Middle frontal gyrus (tissue), 1 donor: ENCODE data around the gene ZFC3H1.

Experiments
- DNase-seq: peaks from one replicate; pipeline ENCODE4 v3.0.0-alpha.2; 2015; ENCODE audit warnings: low spot score; ENCODE audit errors: extremely low spot score

The ZFC3H1 gene

DNA sequence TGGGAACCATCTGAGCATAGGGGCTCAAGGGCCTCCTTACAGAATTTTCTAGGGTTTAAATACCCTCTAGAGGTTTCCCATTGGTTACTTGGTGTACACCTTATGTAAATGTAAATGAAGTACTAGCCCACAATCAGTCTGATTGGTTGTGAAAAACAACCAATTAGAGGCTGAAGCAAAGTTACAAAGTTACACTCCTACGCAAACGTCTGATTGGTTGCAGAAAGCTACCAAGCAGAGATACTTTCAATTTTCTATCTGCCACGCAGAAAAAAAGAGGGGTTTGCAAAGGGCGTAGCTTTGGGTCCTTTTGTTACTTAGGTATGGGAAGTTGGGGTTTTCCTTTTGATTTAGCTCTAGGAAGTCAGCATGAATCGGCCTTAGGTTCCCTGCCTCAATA, 20.4 kb upstream of the ZFC3H1 start:
- no peak for DNase-seq

DNA sequence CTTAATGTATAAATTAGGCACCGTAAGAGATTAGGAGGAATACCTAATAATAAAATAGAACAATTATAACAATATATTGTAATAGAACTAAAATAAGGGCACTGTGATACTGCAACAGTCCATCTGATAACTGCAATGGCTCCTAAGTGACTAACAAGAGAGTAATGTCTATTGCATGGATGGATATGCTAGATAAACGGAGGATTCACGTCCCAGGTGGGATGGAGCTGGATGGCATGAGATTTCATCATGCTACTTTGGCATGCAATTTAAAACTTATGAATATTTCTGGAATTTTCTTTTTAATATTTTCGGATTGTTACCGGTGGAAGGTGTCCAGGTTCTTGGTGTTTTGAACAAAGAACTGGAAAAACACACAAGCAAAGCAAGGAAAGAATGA, 20.0 kb upstream of the ZFC3H1 start:
- no peak for DNase-seq

- no peak for DNase-seq
These were observed 18.8 kb upstream of the ZFC3H1 start for GRCh38 chr12:71682466-71682865.

GRCh38 chr12:71671816-71672215, 8.2 kb upstream of the ZFC3H1 start:
- DNase-seq, result no peak

DNA sequence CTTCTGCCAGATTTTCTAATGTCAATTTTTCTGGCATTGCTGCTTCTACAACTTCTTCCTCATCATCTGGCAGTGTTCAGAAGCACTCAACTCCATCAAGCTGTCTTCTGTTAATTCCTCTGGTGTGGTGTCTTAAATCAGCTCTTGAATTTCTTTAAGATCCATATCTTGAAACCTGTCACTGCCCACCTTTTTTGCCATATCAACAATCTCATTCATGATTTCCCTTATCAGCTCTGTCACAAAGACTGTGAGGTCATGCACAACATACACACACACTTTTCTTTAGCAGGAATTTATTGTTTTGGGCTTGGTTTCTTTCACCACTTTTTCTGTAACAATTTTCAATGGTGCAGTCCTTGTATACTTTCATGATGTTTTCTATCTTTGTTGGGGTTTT, 7.7 kb upstream of the ZFC3H1 start:
- no peak for DNase-seq

DNA sequence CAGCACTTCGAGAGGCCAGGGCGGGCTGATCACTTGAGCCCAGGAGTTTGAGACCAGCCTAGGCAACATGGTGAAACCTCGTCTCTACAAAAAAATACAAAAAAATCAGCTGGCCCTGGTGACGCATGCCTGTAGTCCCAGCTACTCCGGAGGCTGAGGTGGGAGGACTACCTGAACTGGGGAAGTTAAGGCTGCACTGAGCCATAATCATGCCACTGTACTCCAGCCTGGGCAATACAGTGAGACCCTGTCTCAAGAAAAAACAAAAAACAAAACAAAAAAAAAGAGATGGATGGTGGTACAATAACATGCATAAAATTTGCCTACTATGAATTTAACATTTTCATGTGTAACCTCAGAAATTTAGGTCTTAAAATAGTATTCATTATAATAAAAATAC, 2.6 kb upstream of the ZFC3H1 start:
- DNase-seq, result no peak

GRCh38 chr12:71665090-71665463, 1.4 kb upstream of the ZFC3H1 start:
- DNase-seq, result no peak

- no peak for DNase-seq
These were observed 902 bp upstream of the ZFC3H1 start for GRCh38 chr12:71664411-71665089.

GRCh38 chr12:71662849-71663560, 643 bp downstream of the ZFC3H1 start:
- DNase-seq, result no peak

DNA sequence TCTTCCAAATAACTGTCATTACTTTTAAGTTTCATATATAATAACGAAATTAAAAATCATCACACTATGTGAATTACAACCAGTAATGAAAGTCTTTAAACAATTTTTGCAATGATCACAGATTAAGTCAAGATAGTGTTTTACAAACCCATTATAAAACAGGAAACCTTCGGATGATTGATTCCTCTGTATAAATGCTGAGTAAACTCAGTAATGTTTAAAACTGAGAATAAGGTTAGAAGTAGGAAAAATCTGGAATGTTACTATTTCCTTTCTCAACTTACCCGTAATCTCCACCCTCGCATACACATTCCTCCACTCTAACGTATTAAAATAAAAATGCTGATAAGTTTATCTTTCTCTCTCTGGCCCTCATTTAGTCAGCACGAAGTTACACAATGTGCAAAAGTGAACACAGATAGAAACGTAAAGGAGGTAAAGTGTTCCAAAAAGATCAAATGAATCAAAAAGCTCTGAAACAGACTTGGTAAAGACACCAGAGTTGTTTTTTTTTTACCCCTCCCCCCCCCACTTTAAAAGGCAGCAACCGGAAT, 1.6 kb downstream of the ZFC3H1 start:
- no peak for DNase-seq

- no peak for DNase-seq
These were observed 6.9 kb downstream of the ZFC3H1 start for GRCh38 chr12:71656740-71657139.

DNA sequence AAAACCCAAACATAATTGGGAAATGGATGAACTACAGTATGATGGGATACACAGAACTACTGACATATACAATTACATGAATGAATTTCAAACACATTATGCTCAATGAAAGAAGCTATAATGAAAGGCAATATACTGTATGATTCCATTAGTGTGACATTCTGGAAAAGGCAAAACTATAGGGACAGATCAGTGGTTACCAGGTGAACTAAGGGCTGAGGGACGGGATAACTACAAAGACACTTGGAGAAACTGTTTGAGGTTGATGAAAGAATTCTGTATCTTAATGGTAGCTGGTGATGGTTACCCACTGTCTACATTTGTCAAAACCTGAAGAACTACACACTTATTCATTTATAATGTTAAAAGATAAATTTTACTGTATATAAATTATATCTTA, 7.7 kb downstream of the ZFC3H1 start:
- no peak for DNase-seq

- no peak for DNase-seq
These were observed 8.2 kb downstream of the ZFC3H1 start for GRCh38 chr12:71655495-71655894.

DNA sequence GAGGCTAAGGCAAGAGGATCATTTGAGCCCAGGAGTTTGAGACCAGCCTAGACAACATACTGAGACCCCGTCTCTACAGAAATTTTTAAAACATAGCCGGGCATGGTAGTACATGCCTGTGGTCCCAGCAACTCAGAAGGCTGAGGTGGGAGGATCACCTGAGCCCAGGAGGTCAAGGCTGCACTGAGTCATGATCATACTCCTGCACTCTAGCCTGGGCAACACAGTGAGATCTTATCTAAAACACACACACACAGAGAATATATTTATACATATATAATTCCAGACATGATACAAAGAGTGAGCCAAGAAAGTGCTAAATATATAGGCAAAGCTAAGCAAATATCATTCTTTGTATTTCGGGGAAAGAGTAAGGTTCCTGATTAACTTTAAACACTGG, 9.4 kb downstream of the ZFC3H1 start:
- no peak for DNase-seq

DNA sequence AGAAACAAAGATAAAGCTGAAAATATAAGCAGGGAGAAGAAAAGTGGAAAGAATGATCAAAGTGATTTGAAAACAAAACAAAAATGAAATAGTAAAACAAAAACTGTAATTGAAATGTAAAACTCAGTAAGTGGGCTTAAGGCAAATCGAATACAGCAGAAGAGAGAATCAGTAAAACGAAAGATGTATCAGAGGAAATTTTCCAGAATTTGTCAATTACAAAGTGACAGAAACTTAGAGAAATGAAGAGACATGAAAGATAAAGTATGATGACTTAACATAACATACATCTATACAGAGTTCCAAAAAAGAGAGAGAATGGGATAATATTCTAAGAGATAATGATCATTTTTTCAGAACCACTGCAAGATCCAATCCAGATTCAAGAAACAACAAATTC, 10.5 kb downstream of the ZFC3H1 start:
- no peak for DNase-seq

DNA sequence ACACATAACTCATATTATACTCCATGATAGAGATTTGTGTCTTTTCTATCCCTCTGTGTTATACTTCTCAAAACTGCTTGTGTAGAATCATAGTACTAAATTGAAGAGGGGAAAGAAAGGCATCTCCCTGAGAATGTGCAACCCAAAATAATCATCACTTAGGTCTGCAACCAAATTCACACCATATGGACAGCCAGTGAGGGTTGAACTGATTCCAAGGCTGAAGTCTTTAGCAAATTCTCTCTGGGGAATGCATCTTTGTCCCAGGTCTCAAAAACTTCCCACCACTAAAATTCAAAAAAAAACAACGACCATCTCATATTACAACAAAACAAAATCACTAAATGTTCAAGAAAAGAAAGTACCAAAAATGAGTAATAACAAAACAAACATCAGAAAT, 11.0 kb downstream of the ZFC3H1 start:
- no peak for DNase-seq

DNA sequence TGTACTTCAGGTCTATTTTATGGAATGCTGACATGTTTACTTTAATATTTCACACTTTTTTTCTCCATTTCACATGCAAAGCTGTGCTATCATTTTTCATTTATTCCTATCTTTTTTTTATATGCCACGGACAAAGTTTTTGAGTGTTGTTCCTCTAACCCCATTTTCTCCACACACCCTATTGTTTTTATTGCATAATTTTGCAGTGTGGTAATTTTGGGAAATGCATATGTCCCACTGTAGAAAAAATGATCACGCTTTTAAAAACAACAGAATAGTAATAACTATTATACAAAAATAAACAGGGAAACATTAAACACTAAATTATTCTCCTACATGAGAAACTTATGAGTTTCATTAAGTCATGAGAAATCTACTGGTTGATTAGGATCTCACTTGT, 14.2 kb downstream of the ZFC3H1 start:
- DNase-seq, result no peak

GRCh38 chr12:71648537-71648936, 15.1 kb downstream of the ZFC3H1 start:
- DNase-seq, result no peak

DNA sequence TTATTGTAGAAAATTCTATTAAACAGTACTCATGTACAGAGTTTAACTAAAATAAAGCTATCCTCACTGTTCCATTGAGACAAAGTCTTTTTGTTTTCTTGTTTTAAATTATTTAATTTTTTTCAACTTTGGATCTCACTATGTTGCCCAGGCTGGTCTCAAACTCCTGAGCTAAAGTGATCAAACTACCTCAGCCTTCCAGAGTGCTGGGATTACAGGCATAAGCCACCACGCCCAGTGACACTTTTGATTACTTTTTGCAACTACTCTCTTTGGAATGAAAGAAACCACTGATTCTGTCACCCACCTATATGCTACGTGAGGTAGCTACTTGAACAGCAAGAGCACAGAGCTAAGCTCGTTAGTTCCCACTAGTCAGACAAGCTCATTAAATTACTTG, 17.1 kb downstream of the ZFC3H1 start:
- DNase-seq, result no peak

- no peak for DNase-seq
These were observed 18.4 kb downstream of the ZFC3H1 start for GRCh38 chr12:71645268-71645667.

- DNase-seq, result no peak
These were observed 21.4 kb downstream of the ZFC3H1 start for GRCh38 chr12:71642264-71642663.

- no peak for DNase-seq
These were observed 22.3 kb downstream of the ZFC3H1 start for GRCh38 chr12:71641390-71641789.

- DNase-seq, result no peak
These were observed 23.3 kb downstream of the ZFC3H1 start for GRCh38 chr12:71640316-71640715.
